Eye (tissue), 1 donor: ENCODE results near the gene SELENOM.
"Not testable (repeated sequence)": the region's sequence is repeated elsewhere in the genome, so short reads cannot be mapped to it uniquely, and the experiment has no call there.

Experiments used
- DNase-seq: peaks from one replicate; pipeline ENCODE4 v3.0.0-alpha.2; 2015

SELENOM gene

DNA sequence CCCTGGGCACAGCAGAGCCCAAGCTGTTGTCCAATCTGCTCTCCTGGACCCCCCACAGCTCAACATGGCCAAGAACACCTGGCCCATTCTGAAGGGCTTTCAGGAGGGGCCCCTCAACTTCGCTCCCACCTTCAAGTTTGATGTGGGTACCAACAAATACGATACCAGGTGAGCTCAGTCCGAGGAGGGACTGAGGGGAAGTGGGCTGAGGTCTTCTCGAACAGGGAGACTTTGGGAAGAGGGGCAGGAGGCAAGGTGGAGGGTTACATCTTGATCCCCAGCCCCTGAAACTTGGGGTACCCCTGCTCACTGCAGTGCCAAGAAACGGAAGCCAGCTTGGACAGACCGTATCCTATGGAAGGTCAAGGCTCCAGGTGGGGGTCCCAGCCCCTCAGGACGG, 20.8 kb upstream of the SELENOM start:
- DNase-seq, result no peak

DNA sequence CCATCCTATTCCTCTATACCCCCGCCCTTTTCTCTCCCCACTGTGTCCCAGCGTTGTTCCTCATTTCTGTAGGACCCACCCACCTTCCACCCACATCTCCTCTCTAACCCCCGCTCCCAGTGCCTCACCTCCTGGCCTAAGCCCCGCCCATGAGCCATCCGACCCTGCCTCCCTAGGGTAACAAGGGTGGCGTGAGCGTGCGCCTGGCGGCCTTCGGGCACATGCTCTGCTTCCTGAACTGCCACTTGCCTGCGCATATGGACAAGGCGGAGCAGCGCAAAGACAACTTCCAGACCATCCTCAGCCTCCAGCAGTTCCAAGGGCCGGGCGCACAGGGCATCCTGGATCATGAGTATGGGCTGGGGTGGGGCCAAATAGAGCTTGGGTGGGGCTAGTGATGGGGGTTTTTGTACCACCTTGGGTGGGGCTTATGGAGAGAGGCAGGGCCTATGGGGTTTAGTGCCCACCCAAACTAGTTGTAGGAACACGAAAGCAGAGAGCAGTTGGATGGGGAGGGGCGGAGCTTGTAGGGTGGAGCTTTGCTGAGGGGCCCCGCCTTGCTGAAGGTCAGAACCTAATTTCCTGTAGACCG, 19.9 kb upstream of the SELENOM start:
- DNase-seq, result no peak

DNA sequence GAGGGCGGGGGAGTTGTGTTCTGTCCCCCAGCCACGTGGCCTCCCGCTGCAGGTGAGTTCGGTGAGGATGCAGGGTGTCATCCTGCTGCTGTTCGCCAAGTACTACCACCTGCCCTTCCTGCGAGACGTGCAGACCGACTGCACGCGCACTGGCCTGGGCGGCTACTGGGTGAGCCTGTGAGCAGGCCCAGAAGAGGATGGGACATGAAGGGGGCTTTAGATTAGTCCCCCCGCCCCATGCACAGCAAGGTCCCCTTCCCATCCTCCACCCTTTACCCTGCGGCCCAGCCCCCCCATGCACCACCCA, 19.5 kb upstream of the SELENOM start:
- DNase-seq, result no peak

DNA sequence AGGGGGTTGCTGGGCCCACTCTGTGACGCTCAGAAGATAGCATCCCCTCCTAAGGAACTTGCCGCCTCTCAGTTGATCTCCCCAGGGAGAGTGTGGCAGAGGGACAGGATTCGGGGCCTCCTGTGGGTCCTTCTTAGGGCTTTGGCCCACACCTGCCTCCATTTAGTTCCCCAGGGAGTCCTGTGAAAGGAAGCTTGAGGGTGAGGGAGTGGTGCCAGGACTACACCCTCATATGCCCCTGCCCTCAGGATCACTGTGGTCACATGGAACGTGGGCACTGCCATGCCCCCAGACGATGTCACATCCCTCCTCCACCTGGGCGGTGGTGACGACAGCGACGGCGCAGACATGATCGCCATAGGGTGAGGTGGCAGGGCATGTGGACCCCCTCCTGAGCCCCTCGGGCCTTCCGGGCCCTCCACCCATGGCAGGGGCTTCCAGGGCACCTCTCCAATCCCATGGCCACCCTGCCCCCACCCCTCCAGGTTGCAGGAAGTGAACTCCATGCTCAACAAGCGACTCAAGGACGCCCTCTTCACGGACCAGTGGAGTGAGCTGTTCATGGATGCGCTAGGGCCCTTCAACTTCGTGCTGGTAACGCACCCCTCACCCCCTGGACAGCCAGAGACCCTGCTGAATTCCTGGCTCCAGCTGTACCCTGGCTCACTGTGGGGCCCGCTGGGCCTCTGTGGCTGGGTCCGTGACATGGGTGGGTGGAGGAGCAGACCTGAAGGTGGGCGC, 18.9 kb upstream of the SELENOM start:
- DNase-seq, result no peak

DNA sequence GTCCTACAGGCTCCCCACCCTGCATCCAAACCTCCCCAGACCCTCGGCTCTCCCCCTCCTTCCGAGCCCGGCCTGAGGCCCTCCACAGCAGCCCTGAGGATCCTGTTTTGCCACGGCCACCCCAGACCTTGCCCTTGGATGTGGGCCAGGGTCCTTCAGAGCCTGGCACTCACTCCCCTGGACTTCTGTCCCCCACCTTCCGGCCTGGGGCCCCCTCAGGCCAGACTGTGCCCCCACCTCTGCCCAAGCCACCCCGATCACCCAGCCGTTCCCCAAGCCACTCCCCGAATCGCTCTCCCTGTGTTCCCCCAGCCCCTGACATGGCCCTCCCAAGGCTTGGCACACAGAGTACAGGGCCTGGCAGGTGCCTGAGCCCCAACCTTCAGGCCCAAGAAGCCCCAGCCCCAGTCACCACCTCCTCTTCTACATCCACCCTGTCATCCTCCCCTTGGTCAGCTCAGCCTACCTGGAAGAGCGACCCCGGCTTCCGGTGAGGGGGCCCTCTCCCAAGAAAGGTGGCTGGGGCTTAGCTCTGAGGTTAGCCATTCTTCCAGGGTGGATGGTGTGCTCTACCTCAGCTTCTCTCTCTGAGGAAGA, 18.3 kb upstream of the SELENOM start:
- DNase-seq, result no peak

DNA sequence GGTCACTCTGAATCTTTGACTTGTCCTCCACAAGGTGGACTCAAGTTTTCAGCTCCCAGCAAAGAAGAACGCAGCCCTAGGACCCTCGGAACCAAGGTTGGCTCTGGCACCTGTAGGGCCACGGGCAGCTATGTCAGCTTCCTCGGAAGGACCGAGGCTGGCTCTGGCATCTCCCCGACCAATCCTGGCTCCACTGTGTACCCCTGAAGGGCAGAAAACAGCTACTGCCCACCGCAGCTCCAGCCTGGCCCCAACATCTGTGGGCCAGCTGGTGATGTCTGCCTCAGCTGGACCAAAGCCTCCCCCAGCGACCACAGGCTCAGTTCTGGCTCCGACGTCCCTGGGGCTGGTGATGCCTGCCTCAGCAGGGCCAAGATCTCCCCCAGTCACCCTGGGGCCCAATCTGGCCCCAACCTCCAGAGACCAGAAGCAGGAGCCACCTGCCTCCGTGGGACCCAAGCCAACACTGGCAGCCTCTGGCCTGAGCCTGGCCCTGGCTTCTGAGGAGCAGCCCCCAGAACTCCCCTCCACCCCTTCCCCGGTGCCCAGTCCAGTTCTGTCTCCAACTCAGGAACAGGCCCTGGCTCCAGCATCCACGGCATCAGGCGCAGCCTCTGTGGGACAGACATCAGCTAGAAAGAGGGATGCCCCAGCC, 17.6 kb upstream of the SELENOM start:
- no peak for DNase-seq

DNA sequence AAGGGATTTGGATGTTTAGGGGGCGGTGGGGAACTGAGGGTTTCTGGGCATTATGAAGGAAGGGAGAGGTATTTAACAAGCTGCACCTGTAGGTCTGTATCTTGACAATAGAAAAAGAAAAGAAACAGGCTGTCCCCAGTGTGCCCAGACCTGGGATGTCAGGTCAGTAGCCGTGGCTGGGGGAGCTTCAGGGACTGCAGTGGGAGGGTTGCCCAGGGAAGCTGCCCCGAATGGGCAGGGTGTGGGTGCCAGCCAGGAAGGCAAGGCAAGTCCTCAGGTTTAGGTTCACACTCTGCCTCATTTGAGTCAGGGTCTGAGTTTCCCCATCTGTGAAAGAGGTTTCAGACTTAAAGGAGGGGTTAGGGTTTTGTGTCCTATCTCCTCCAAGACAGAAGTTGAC, 16.9 kb upstream of the SELENOM start:
- DNase-seq, result no peak

DNA sequence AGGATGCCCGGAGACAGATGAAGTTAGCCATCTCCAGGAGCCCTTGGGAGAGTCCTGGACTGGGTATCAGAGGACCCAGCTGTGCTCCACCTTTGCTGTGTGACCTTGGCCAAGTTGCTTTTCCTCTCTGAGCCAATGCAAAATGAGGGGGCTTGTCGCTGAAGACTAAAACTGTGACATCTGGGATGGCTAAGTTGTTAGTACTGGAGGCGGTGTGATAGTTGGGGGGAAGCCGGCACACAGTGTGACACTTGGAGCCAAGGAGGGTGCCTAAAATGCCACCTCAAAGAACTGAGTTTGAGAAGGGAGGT, 15.9 kb upstream of the SELENOM start:
- DNase-seq, result no peak

DNA sequence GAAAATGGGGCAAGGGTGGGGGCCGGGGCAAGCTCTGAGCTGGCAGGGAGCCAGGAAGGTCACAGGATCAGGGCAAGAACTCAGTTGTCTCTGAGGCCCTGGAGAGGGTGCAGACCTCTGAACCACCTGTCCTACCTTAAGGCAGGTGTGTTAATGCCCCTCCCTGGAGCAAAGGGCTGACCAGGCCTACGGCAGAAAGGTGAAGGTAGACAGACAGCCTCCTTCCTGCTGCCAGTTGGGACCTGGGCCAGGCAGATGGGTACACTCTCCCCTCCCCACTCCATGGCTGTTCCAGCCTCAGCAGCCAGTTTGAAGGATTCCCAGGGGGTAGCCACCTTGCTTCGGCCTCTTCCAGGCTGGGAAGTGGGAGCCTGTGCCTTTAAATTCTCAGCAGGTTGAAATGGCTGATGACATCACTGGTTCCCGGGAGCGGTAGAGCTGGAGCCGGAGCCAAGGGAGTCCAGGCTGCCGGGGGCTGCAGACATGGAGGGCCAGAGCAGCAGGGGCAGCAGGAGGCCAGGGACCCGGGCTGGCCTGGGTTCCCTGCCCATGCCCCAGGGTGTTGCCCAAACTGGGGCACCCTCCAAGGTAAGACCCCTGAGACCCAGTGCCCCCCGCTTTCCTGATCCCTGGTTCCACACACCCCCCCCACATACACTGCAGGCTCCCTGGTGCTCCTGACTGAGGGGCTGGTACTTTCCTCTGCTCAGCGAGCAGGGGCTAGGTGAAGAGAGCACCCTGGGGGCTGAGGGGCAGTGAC, 15.3 kb upstream of the SELENOM start, which contains the start of gene INPP5J:
TSS of gene INPP5J (plus strand) at position 435 of the 760 bp plus-strand sequence. CDS start at position 484, 49 bp downstream.
- DNase-seq, result peak; percentile 85

DNA sequence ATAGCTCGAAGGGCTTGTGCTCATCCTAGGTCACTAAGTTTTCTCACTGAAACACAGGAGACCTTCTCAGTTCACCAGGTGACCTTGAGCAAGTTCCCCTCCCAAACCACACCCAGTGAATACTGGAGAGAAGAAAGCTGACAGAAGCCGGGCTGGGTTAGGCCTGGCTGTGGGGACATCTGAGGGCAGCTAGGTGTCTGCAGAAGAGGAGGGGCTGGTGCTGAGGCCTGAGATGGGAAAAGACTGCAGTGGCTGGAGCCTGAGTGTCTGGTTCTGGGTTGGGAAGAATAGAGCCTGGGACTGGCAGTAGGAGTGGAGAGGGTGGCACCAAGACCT, 14.8 kb upstream of the SELENOM start:
- DNase-seq, result no peak

DNA sequence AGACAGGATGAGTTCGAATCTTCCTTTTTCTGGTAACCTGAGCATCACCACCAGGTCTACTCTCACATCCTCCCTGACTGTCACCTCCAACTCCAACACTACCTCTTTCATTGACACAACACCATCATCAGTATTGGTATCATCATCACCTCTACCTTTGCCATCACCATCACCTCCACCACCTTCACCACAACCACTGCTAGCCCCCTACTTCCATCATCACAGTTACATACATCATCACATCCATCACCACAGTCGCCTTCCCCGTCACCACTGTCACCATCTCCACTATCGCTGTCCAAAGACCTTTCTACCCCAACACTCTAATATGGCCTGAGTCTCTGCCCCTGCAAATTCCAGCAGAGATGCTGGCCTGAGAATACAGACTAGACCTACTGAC, 14.0 kb upstream of the SELENOM start:
- no peak for DNase-seq

DNA sequence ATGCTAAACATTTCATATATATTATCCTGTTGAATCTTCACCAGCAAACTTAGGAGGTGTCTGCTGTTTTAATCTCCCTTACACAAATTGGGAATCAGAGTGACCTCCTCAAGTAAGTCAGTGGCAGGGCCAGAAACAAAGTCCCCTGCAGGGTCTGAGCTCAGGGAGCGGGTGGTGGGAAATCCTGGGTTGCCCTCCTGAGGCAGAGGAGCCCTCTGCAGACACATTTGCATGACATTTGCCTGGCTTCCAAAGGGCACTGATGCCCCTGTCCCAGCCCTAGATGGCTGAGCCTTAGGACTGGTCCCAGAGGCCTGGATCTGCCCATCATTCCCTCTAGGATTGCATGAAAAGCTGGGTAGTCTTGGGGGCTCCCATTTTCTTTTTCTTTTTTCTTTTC, 13.3 kb upstream of the SELENOM start:
- no peak for DNase-seq

DNA sequence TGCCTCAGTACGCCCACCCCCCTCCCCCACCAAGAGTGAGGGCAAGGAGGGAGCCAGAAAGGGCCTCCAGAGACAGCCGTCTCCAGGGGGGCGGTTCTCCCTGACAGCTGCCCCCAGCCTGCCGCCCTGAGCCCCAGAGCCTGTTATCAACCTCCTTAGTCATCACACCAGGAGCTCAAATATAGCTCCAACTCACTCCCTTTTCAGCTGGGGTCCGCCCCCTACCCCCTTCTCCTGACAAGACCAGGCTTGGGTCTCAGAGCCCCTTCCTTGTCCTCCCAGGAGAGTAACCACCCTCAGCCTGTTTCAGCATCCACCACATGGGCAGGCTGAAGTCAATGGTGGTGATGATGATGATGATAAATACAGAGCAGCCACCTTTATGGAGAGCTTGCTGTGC, 12.9 kb upstream of the SELENOM start:
- DNase-seq, result no peak

DNA sequence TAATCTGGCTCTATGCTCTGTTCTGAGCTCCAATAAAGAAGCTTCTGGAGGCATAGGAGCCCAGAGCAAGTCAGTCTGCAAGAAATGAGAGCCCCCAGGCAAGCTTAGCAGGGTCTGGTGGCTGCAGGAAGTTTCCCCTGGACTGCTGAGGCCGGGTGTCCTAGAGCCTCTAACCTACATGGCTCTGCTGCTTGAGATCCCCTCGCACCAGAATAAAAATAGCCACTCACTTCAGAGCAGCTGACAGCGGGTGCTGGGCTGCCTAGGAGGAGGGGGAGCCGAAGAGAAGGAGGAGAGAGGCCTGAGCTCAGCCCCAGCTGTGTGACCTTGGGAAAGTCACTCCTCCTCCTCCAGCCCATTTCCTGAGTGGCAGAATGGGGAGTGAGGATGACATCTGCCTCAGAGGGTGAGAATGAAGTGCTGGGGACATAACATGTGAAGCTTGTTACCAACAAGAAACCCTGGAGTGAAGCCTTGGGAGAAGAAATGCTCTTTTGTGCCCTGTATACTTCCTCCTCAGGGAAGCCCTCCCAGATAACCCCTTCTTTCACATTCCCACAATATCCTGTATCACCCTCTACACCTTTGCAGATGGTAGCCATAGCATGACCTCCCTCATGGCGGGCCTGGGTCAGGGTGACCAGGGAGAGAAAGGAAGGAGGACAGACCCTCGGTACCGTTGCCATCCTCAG, 11.8 kb upstream of the SELENOM start:
- no peak for DNase-seq

DNA sequence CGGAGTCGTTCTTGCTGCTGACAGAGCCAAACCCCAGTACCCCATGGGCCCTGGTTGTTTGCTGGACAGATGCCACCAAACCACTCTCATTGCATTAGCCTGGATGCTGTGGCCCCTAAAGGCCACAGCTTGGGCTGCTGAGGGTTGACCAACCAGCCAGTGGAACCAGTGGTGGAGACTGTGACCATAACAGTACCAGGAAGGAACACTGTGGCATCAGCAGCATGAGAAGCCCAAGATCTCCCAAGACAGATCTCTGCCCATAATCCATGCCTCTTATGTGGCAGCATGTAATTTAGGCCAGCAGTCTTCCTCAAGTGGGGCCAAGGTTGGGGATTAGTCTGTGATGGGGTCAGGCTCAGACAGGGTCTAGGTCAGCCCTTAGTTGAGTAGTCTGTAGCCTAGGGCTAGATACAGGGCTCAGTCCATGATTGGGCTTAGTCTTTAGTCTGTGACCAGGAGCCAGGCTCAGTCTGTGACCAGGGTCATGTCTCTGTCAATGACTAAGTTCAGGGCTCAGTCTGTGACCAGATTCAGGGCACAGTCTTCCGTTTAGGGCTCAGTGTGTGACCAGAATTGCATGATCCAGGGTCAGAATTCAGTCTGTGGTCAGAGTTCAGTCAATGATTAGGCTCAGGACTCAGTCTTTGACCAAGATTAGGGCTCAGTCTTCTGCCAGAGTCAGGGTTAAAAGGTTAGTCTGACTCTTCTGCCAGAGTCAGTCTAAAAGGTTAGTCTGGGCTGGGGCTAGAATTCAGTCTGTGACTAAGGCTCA, 10.9 kb upstream of the SELENOM start:
- no peak for DNase-seq

DNA sequence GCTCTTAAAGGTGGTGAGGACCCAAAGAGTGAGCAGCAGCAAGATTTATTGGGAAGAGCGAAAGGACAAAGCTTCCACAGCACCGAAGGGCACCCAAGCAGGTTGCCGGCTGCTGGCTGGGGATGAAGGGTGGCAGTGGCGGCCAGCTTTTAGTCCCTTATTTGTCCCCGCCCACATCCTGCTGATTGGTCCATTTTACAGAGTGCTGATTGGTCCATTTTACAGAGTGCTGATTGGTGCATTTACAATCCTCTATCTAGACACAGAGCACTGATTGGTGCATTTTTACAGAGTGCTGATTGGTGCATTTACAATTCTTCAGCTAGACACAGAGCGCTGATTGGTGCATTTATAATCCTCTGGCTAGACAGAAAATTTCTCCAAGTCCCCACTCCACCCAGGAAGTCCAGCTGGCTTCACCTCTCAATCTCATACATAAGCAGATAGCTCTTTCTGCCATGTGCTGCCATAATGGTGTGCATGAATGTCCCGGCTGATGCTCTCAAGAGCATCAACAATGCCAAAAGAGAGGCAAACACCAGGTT, 5.3 kb upstream of the SELENOM start:
- DNase-seq, result not testable (repeated sequence)

DNA sequence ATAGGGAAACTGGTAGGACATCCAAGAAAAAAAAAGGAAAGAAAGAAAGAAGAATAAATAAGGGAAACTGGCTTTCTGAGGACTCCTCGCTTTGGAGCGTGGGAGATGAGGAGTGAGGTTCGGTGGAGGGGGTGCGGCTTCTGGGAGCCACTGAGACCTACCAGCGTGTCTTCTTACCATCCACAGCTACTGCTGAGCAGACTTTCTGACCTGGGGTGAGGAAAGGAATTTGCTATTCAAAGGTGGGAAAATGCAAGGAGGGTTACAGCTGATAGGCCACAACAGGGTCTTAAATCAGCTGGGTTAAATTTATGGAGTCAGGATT, 488 bp upstream of the SELENOM start:
- DNase-seq, result no peak

DNA sequence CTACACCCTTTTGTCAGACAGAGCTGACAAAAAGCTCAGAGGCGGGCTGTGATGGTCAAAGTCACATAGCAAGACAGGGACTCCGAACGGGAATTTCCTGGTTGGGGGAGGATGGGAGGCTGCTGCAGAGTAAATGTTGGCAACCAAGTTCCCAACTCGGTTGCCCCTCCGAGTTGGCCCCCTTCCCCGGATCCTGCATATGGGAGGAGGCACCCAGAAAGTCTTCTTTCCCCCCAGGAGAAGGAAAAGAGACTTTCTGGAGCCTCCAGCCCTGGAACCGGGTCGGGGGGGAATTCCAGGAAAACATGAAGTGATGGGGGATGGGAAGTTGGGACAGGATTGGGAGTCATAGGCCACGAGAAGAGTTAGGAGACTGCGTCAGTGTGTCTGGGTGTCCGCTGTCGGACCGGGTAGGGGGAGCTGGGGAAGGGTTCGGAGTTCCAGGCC, 614 bp downstream of the SELENOM start:
- no peak for DNase-seq

DNA sequence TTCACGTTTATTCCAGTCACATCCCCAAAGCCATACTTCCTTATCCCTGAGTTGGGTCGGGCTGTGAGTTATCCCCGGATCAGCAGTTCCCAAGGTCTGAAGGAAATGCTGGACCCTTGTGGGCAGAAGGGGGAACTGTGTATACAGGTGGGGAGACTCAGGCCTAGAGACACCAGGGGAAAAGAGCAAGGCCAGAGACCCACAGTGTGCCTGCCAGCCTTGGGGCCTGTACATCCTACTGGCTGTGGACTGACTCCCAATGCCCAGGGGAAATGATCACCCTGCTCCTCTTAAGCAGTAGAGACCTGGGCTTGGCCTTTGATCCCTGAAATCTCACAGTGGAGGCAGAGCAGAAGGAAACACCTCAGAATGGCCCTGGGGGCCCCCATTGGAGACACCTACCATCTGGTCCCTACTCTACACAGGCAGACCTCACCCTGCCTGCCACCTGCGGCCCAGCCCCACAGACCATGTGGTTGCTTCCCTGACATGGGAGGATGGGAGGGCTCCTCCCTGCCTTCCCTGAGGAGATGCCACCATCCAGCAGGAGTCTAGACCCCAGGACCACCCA, 1.3 kb downstream of the SELENOM start:
- DNase-seq, result no peak

DNA sequence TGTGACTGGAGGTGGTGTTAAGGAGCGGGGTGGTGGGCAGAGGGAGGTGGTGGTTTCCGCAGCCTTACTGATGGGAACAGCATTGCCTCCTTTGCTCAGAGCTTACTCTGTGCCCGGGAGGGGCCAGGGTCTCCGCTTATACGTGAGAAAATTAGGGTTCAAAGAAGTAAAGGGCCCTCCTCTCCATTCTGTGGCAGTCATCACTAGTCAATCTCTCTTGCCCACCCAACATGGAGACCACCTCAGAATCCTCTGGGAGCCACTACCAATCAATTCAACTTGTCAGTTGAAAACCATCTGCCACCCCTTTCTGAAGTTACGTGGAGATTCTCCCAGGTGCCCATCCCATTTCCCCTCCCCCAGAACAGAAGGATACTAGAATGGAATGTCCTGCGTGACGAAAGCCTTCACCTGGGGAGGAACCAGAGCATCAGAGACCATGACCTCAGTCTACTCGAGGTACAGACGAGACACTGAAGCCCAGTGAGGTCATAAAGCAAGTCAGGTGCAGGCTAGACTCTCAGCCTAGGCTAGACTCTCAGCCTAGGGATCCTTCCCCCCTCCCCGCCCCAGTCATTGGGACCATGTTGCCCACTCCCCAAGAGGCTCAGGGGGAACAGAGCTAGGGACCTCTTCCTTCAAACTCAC, 2.0 kb downstream of the SELENOM start:
- DNase-seq, result no peak

DNA sequence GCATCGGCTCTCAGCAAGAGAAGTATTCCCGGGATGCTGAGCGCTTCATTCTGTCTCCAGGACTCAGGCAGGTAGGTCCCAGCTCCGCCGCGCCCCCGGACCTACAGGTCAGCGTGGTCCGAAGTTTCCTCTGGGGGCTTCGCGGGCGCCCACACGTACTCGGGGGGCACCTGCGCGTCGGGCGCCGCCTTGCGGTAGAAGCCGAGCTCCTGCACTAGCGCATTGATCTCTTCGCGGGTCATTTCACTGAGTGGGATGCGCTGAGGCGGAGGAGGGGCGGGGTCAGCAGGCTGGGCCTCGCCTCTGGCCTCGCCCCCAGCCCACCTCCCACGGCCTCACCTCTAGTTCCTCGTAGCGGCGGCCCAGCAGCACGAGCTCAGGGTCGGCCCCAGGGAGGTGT, 2.5 kb downstream of the SELENOM start:
- DNase-seq, result peak; percentile 86
